K562 (cell line): ENCODE data around the gene FBXL12. TPM values are rescaled to one million over a fixed set of nuclear protein-coding genes. Genes with fewer than 3 reads are reported as not detected.

Experiments
- AFF1 ChIP-seq, 2 experiments: fragments of 450-650 bp; IDR thresholded peaks; 2 replicates each; pipeline ENCODE4 v1.6.1; 2018; ENCODE audit warnings: mild to moderate bottlenecking in 2 of 2, low read depth in 1 of 2; ENCODE audit not compliant: partially characterized antibody in 2 of 2
- ARNT ChIP-seq, 2 experiments: fragments of 450-650 bp; IDR thresholded peaks; 2 replicates each; pipeline ENCODE4 v1.6.1; 2016; ENCODE audit warnings: mild to moderate bottlenecking in 1 of 2
- CTCF ChIP-seq, 3 experiments: IDR thresholded peaks in 2 of 3; conservative IDR thresholded peaks in 1 of 3; 2 replicates each; pipeline ENCODE4 v1.5.1; 2011 to 2012; ENCODE audit warnings: low read length in 3 of 3, mild to moderate bottlenecking in 3 of 3, control low read depth in 2 of 3, improper control_type of control experiment in 1 of 3, inconsistent platforms in 1 of 3, low read depth in 1 of 3, mixed read lengths in 1 of 3, moderate library complexity in 1 of 3; ENCODE audit not compliant: insufficient read depth in 2 of 3
- ELF1 ChIP-seq: fragments of 200-800 bp; sonication (Bioruptor generic); IDR thresholded peaks from 2 replicates; pipeline ENCODE4 v1.6.1; 2016; ENCODE audit warnings: missing genetic modification characterization, missing compliant biosample characterization
- POU5F1 ChIP-seq: fragments of 150-350 bp; IDR thresholded peaks from 2 replicates; pipeline ENCODE4 v1.6.1; 2014; ENCODE audit warnings: borderline replicate concordance, low read length, low read depth, mild to moderate bottlenecking; ENCODE audit not compliant: partially characterized antibody
- SNAPC5 ChIP-seq: fragments of 250-450 bp; sonication (Bioruptor Pico); IDR thresholded peaks from 2 replicates; pipeline ENCODE4 v1.8.0; 2021; ENCODE audit warnings: moderate library complexity, mild to moderate bottlenecking, inconsistent platforms
- TFE3 ChIP-seq: fragments of 450-650 bp; formaldehyde crosslinking; IDR thresholded peaks from 2 replicates; pipeline ENCODE4 v1.4.0; 2020; ENCODE audit warnings: mild to moderate bottlenecking, mixed read lengths
- ZHX1 ChIP-seq: fragments of 150-350 bp; conservative IDR thresholded peaks from 2 replicates; pipeline ENCODE4 v1.6.1; 2014; ENCODE audit warnings: low read length
- ZMIZ1 ChIP-seq, 2 experiments: fragments of 150-350 bp in 1 of 2; IDR thresholded peaks; 2 replicates each; pipeline ENCODE4 v1.6.1; 2012 to 2016; ENCODE audit warnings: low read depth in 2 of 2, low read length in 2 of 2, mild to moderate bottlenecking in 1 of 2, moderate library complexity in 1 of 2
- ZNF146 ChIP-seq: IDR thresholded peaks from one replicate; pipeline ENCODE4 v1.6.1; 2018; ENCODE audit warnings: missing compliant biosample characterization; ENCODE audit not compliant: unreplicated experiment
- polyA plus RNA-seq, 8 experiments: library from polyadenylated mRNA; depleted of rRNA in 4 of 8; stranded (reverse) in 5 of 8; unstranded in 3 of 8; fragments of >200 nt; fragmentation: Nextera tagmentation in 2 of 8; fragmentation: Illumina TruSeq in 1 of 8; extraction: Ambion mirVana in 2 of 8; extraction: Trizol in 1 of 8; gene quantifications; 2 replicates each; pipeline versions ENCODE4 v1.2.1 to v1.2.3, GENCODE V29; 2011 to 2014; ENCODE audit warnings: inconsistent platforms in 1 of 8, missing spikeins in 1 of 8
- total RNA-seq, 7 experiments: library from RNA; depleted of rRNA in 6 of 7; stranded (reverse); fragments of >200 nt in 6 of 7; fragmentation: Illumina TruSeq in 2 of 7; extraction: Trizol in 2 of 7; gene quantifications; 2 replicates each; pipeline versions ENCODE4 v1.2.1 to v1.2.3, GENCODE V29; 2011 to 2021; ENCODE audit warnings: low replicate concordance in 1 of 7

The FBXL12 gene
- total and polyA plus RNA-seq, 9 of the 15 experiments (the other 6 are each of a cell fraction or from before 2014, with no cell fraction given) = 2.7 to 40.5 (median 26.5) TPM

- no peak for TF ChIP-seq POU5F1
- 0 out of 4 replicates have a peak, but pooled peaks of 1 of the 2 experiments have one; percentile 20 for TF ChIP-seq ARNT (IDR thresholded peaks at IDR 0.05)
- TF ChIP-seq ZMIZ1 (IDR thresholded peaks at IDR 0.05; ENCODE audit: low read depth in 2 of 2, low read length in 2 of 2) = no peak
- TF ChIP-seq AFF1 (IDR thresholded peaks at IDR 0.05; ENCODE audit: low read depth in 1 of 2, partially characterized antibody in 2 of 2) = peak in 1 of 2 experiments; percentile 4
- TF ChIP-seq ZHX1 = no peak
- no peak for TF ChIP-seq TFE3 (CRISPR knock-in tag)
- no peak for TF ChIP-seq ZNF146 (CRISPR knock-in tag)
- TF ChIP-seq CTCF (IDR thresholded peaks at IDR 0.05 in 2 of 3, conservative IDR thresholded peaks at IDR 0.05 in 1 of 3; ENCODE audit: insufficient read depth in 2 of 3, low read depth in 1 of 3, low read length in 3 of 3) = no peak
- TF ChIP-seq SNAPC5 (CRISPR knock-in tag) = no peak
- TF ChIP-seq ELF1 (tag) = peak; percentile 98
Observed at GRCh38 chr19:9768175-9769112, 50.4 kb downstream of the FBXL12 start, which contains the start of gene ZNF846 (continued).
